IPS DF 6.9 (cell line): ENCODE measurements around the gene SLC6A6.

Experiments
- DNase-seq: peaks from one replicate; pipeline ENCODE4 v3.0.0-alpha.2; 2013; ENCODE audit warnings: low read depth, low spot score
- H3K27ac ChIP-seq: one replicate; pipeline ENCODE4 v1.5.1; 2013; ENCODE audit warnings: low read length, control low read depth
- H3K27me3 ChIP-seq: 2 replicates; pipeline ENCODE4 v1.6.1; 2013; ENCODE audit warnings: mild to moderate bottlenecking, low read length; ENCODE audit not compliant: control insufficient read depth, insufficient read depth
- H3K36me3 ChIP-seq: 2 replicates; pipeline ENCODE4 v1.6.1; 2013; ENCODE audit warnings: low read length; ENCODE audit not compliant: control insufficient read depth, insufficient read depth
- H3K4me1 ChIP-seq: 2 replicates; pipeline ENCODE4 v1.6.1; 2013; ENCODE audit warnings: low read length; ENCODE audit not compliant: control insufficient read depth, insufficient read depth
- H3K4me3 ChIP-seq: 2 replicates; pipeline ENCODE4 v1.5.1; 2013; ENCODE audit warnings: mild to moderate bottlenecking, low read length
- H3K9me3 ChIP-seq: 2 replicates; pipeline ENCODE4 v1.6.1; 2013; ENCODE audit warnings: low read length, inconsistent platforms; ENCODE audit not compliant: control insufficient read depth, insufficient read depth
- WGBS: extraction: QIAGEN DNeasy Blood & Tissue Kit; methylation state at CpG from one replicate; pipeline ENCODE4 v1.1.7; 2013; ENCODE audit warnings: mixed read lengths, missing lambda C conversion rate; ENCODE audit not compliant: insufficient read length, insufficient coverage; 5-methylcytosine and 5-hydroxymethylcytosine counted together

SLC6A6 gene

GRCh38 chr3:14422016-14422963 is 19.9 kb downstream of the SLC6A6 start:
- peaks cover 3% of the 10 kb centered on the region; the same call in 1 of the 2 replicates for H3K36me3 ChIP-seq
- H3K27me3 ChIP-seq: no peaks in the 10 kb centered on the region
- H3K4me3 ChIP-seq: no peak overlapping the region
- no peaks in the 10 kb centered on the region for H3K9me3 ChIP-seq
- WGBS: no CpG with 5 or more reads among the region's 14 CpGs
- peak; percentile 45 for DNase-seq
- peaks cover 24% of the 10 kb centered on the region for H3K4me1 ChIP-seq
- no peak overlapping the region for H3K27ac ChIP-seq

GRCh38 chr3:14423197-14423743 is 20.9 kb downstream of the SLC6A6 start:
- Histone ChIP-seq H3K4me1 (peaks cover 23% of the 10 kb centered on the region), H3K36me3 (peaks cover 2% of the 10 kb centered on the region; the same call in 1 of the 2 replicates), H3K27me3 (no peaks in the 10 kb centered on the region), H3K27ac (no peak overlapping the region), H3K4me3 (no peak overlapping the region), H3K9me3 (no peaks in the 10 kb centered on the region)
- DNase-seq: no peak
- WGBS: no CpG with 5 or more reads among the region's 2 CpGs

- Histone ChIP-seq H3K9me3 (no peaks in the 10 kb centered on the region), H3K27ac (no peak overlapping the region), H3K4me3 (no peak overlapping the region), H3K4me1 (peaks cover 22% of the 10 kb centered on the region), H3K36me3 (no peaks in the 10 kb centered on the region), H3K27me3 (no peaks in the 10 kb centered on the region)
- DNase-seq: no peak
- no CpG with 5 or more reads among the region's 3 CpGs for WGBS
Observed at GRCh38 chr3:14423963-14424362, 21.6 kb downstream of the SLC6A6 start.

GRCh38 chr3:14424711-14425580 is 22.5 kb downstream of the SLC6A6 start:
- Histone ChIP-seq H3K27ac (no peak overlapping the region), H3K27me3 (no peaks in the 10 kb centered on the region), H3K9me3 (no peaks in the 10 kb centered on the region), H3K36me3 (no peaks in the 10 kb centered on the region), H3K4me3 (no peak overlapping the region), H3K4me1 (peaks cover 22% of the 10 kb centered on the region)
- no CpG with 5 or more reads among the region's 23 CpGs for WGBS
- DNase-seq: no peak

GRCh38 chr3:14425581-14426304 is 23.3 kb downstream of the SLC6A6 start:
- no CpG with 5 or more reads among the region's 16 CpGs for WGBS
- H3K4me3 ChIP-seq: no peak overlapping the region
- no peaks in the 10 kb centered on the region for H3K27me3 ChIP-seq
- H3K4me1 ChIP-seq: peaks cover 22% of the 10 kb centered on the region
- H3K9me3 ChIP-seq: no peaks in the 10 kb centered on the region
- DNase-seq: no peak
- no peaks in the 10 kb centered on the region for H3K36me3 ChIP-seq
- no peak overlapping the region for H3K27ac ChIP-seq

- Histone ChIP-seq H3K27ac (no peak overlapping the region), H3K36me3 (no peaks in the 10 kb centered on the region), H3K4me3 (no peak overlapping the region), H3K27me3 (no peaks in the 10 kb centered on the region), H3K9me3 (no peaks in the 10 kb centered on the region), H3K4me1 (peaks cover 22% of the 10 kb centered on the region)
- no CpG with 5 or more reads among the region's 5 CpGs for WGBS
- DNase-seq: no peak
Observed at GRCh38 chr3:14426305-14426620, 23.9 kb downstream of the SLC6A6 start.

- Histone ChIP-seq H3K36me3 (no peaks in the 10 kb centered on the region), H3K9me3 (no peaks in the 10 kb centered on the region), H3K4me1 (peaks cover 13% of the 10 kb centered on the region), H3K27me3 (no peaks in the 10 kb centered on the region), H3K27ac (no peak overlapping the region), H3K4me3 (no peak overlapping the region)
- no peak for DNase-seq
- WGBS: no CpG with 5 or more reads among the region's 7 CpGs
Observed at GRCh38 chr3:14428087-14429033, 26.0 kb downstream of the SLC6A6 start.

- no peak overlapping the region for H3K4me3 ChIP-seq
- no peaks in the 10 kb centered on the region for H3K27me3 ChIP-seq
- no peak overlapping the region for H3K27ac ChIP-seq
- no CpG with 5 or more reads among the region's 5 CpGs for WGBS
- DNase-seq: no peak
- H3K4me1 ChIP-seq: peaks cover 12% of the 10 kb centered on the region
- H3K36me3 ChIP-seq: no peaks in the 10 kb centered on the region
- H3K9me3 ChIP-seq: no peaks in the 10 kb centered on the region
Observed at GRCh38 chr3:14429237-14429636, 26.8 kb downstream of the SLC6A6 start.

GRCh38 chr3:14429640-14430039 is 27.2 kb downstream of the SLC6A6 start:
- no CpG with 5 or more reads among the region's 4 CpGs for WGBS
- no peak overlapping the region for H3K27ac ChIP-seq
- H3K4me1 ChIP-seq: peaks cover 10% of the 10 kb centered on the region

More at GRCh38 chr3:14429640-14430039, 27.2 kb downstream of the SLC6A6 start:
- no peak for DNase-seq
- Histone ChIP-seq H3K36me3 (no peaks in the 10 kb centered on the region), H3K9me3 (no peaks in the 10 kb centered on the region), H3K27me3 (no peaks in the 10 kb centered on the region), H3K4me3 (no peak overlapping the region)
